ENCODE data around the gene STRA8.

DNA sequence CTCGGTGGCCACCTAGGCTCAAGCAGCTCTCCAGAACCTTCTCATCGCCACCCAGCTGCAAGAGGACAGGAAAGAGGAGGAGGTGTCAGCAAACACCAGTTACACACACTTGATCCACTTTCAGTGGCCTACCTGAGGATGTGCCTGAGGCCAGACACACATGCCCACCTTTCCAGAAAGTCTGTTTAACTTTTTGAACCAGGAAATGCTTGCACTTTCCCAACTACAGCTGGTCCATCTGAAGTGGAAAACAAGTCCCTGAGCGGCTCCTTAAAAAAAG lies 47.4 kb upstream of the STRA8 start:
- TF ChIP-seq POLR2AphosphoS5 (IDR thresholded peaks at IDR 0.05; ENCODE audit: borderline replicate concordance, low read depth, low read length) (no peak), EZH2 (IDR thresholded peaks at IDR 0.05) (no peak)

Data from SK-N-MC (cell line).